HFFc6 (cell line): Measurements from ENCODE around the gene IRF5. TPM values are rescaled to one million over a fixed set of nuclear protein-coding genes. Genes with fewer than 3 reads are reported as not detected.

Experiments used
- DNase-seq: peaks from one replicate; pipeline ENCODE4 v3.0.0-alpha.2; 2018
- H3K27ac Mint-ChIP-seq: 2 replicates; pipeline ENCODE4 v1.8.0; 2020; ENCODE audit warnings: mild to moderate bottlenecking, mixed read lengths
- H3K27me3 Mint-ChIP-seq: 2 replicates; pipeline ENCODE4 v1.8.0; 2021; ENCODE audit warnings: mild to moderate bottlenecking, moderate library complexity, mixed read lengths; ENCODE audit not compliant: insufficient read depth
- H3K36me3 Mint-ChIP-seq: 2 replicates; pipeline ENCODE4 v1.8.0; 2021; ENCODE audit warnings: low read depth, mixed read lengths
- H3K4me1 Mint-ChIP-seq: 2 replicates; pipeline ENCODE4 v1.8.0; 2020; ENCODE audit warnings: low read depth, mixed read lengths
- H3K4me3 Mint-ChIP-seq: 2 replicates; pipeline ENCODE4 v1.8.0; 2020; ENCODE audit warnings: mild to moderate bottlenecking, moderate library complexity, mixed read lengths
- H3K9me3 Mint-ChIP-seq: 2 replicates; pipeline ENCODE4 v1.8.0; 2020; ENCODE audit warnings: mild to moderate bottlenecking, mixed read lengths
- total RNA-seq, 6 experiments: library from RNA; stranded (reverse); fragmentation: NEBNext Ultra II Directional; extraction: Animal tissue kit (Norgen Biotek cat#: 25700); gene quantifications; 2 replicates in 1 of 6; 3 replicates in 5 of 6; pipeline ENCODE4 v1.2.3, GENCODE V29; 2021
- TF ChIP-seq, protein P1 (sequence below): fragments of 200-600 bp; sonication (generic); IDR thresholded peaks from 2 replicates; pipeline ENCODE4 v1.5.0; 2021; ENCODE audit warnings: antibody characterized with exemption, mild to moderate bottlenecking

The IRF5 gene
- total RNA-seq, 6 experiments from 2014 or later, result 0.09 TPM; not detected in 5

GRCh38 chr7:128890306-128891109 lies 47.2 kb upstream of the IRF5 start:
- TF ChIP-seq, protein P1, sequence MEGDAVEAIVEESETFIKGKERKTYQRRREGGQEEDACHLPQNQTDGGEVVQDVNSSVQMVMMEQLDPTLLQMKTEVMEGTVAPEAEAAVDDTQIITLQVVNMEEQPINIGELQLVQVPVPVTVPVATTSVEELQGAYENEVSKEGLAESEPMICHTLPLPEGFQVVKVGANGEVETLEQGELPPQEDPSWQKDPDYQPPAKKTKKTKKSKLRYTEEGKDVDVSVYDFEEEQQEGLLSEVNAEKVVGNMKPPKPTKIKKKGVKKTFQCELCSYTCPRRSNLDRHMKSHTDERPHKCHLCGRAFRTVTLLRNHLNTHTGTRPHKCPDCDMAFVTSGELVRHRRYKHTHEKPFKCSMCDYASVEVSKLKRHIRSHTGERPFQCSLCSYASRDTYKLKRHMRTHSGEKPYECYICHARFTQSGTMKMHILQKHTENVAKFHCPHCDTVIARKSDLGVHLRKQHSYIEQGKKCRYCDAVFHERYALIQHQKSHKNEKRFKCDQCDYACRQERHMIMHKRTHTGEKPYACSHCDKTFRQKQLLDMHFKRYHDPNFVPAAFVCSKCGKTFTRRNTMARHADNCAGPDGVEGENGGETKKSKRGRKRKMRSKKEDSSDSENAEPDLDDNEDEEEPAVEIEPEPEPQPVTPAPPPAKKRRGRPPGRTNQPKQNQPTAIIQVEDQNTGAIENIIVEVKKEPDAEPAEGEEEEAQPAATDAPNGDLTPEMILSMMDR, result no peak
- peaks cover 12% of the 10 kb centered on the region for H3K27me3 Mint-ChIP-seq
- DNase-seq, result no peak
- no peaks in the 10 kb centered on the region for H3K36me3 Mint-ChIP-seq
- no peaks in the 10 kb centered on the region for H3K4me1 Mint-ChIP-seq
- H3K4me3 Mint-ChIP-seq, result no peak overlapping the region
- no peak overlapping the region for H3K27ac Mint-ChIP-seq
- no peaks in the 10 kb centered on the region for H3K9me3 Mint-ChIP-seq

GRCh38 chr7:128891110-128891941 lies 46.4 kb upstream of the IRF5 start:
- H3K4me1 Mint-ChIP-seq, result no peaks in the 10 kb centered on the region
- peaks cover 14% of the 10 kb centered on the region for H3K27me3 Mint-ChIP-seq
- DNase-seq, result no peak
- TF ChIP-seq, protein P1, result no peak
- no peaks in the 10 kb centered on the region for H3K9me3 Mint-ChIP-seq
- no peak overlapping the region for H3K4me3 Mint-ChIP-seq
- no peaks in the 10 kb centered on the region for H3K36me3 Mint-ChIP-seq
- H3K27ac Mint-ChIP-seq, result no peak overlapping the region

GRCh38 chr7:128891942-128892269 lies 45.8 kb upstream of the IRF5 start:
- Mint-ChIP-seq H3K27ac (no peak overlapping the region), H3K4me3 (no peak overlapping the region)

DNA sequence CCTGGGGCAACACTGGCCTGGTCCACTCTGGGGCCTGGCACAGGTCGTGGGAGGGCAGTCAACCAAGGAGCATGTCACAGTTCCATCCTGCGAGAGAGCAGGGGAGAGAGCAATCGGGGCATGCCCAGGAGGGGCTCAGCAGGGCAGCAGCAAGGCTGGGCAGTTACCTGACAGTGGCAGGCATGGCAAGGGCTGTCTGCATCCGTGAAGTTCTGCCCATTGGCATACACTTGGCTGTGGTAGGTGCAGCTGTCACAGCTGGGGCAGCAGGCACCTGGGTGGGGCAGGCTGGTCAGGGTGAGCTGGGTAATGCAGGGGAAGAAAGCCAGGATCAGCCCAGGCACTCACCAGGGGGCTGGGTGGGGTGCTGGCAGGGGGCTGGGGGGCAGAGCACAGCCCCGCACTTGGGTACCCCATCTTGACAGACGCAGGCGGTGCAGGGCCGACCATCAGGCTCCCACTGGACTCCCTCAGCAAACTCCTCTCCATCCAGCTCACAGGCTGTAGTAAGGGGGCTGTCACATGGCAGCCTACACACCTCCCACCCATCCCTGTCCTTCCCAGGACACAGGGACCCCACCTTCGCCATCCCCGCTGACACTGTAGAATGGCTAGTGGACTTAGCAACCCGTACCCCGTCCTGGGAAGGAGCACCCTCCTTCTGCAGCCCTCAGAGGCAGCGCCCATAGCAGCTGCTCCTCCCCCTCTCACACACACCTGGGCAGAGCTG lies 45.0 kb upstream of the IRF5 start:
- Mint-ChIP-seq H3K27ac (no peak overlapping the region), H3K36me3 (no peaks in the 10 kb centered on the region), H3K4me1 (peaks cover 9% of the 10 kb centered on the region; the same call in 1 of the 2 replicates), H3K9me3 (no peaks in the 10 kb centered on the region), H3K27me3 (peaks cover 15% of the 10 kb centered on the region), H3K4me3 (no peak overlapping the region)
- TF ChIP-seq, protein P1, result no peak
- DNase-seq, result no peak

More at GRCh38 chr7:128891942-128892269, 45.8 kb upstream of the IRF5 start:
- DNase-seq, result no peak
- Mint-ChIP-seq H3K36me3 (no peaks in the 10 kb centered on the region), H3K9me3 (no peaks in the 10 kb centered on the region), H3K27me3 (peaks cover 15% of the 10 kb centered on the region), H3K4me1 (peaks cover under 1% of the 10 kb centered on the region; the same call in 1 of the 2 replicates)
- TF ChIP-seq, protein P1, result no peak
